NB4 (cell line): ENCODE measurements around the gene TRAK1.

Source experiments
- DNase-seq: peaks from one replicate; pipeline ENCODE4 v3.0.0; 2010; ENCODE audit warnings: low read depth
- H3K4me3 ChIP-seq: one replicate; pipeline ENCODE4 v1.5.1; 2011; ENCODE audit warnings: mild to moderate bottlenecking, low read depth, low read length, moderate library complexity
- CTCF ChIP-seq: IDR thresholded peaks from one replicate; pipeline ENCODE4 v1.5.1; 2012; ENCODE audit warnings: low read depth, low read length
- MAX ChIP-seq: IDR thresholded peaks from 2 replicates; pipeline ENCODE4 v1.6.1; 2011; ENCODE audit warnings: low read depth, low read length
- MYC ChIP-seq: IDR thresholded peaks from 2 replicates; pipeline ENCODE4 v1.6.1; 2011; ENCODE audit warnings: low read depth, low read length
- POLR2A ChIP-seq: IDR thresholded peaks from 2 replicates; pipeline ENCODE4 v1.6.1; 2011; ENCODE audit warnings: mild to moderate bottlenecking; ENCODE audit not compliant: insufficient read length; ENCODE audit errors: extremely low read depth

The TRAK1 gene

GRCh38 chr3:42269647-42270046, 178.5 kb downstream of the TRAK1 start:
- H3K4me3 ChIP-seq, result no peak overlapping the region
- TF ChIP-seq CTCF, result no peak
- no peak for TF ChIP-seq POLR2A
- TF ChIP-seq MAX, result no peak
- no peak for DNase-seq

GRCh38 chr3:42270561-42270960, 179.4 kb downstream of the TRAK1 start:
- no peak for DNase-seq
- TF ChIP-seq MYC (no peak), CTCF (no peak), POLR2A (no peak), MAX (no peak)
- H3K4me3 ChIP-seq, result no peak overlapping the region

GRCh38 chr3:42271786-42272185, 180.6 kb downstream of the TRAK1 start:
- no peak for DNase-seq
- TF ChIP-seq MAX, result no peak
- TF ChIP-seq CTCF, result no peak
- TF ChIP-seq POLR2A, result no peak
- H3K4me3 ChIP-seq, result no peak overlapping the region

GRCh38 chr3:42273361-42273760, 182.2 kb downstream of the TRAK1 start:
- TF ChIP-seq CTCF (no peak), MAX (no peak), POLR2A (no peak), MYC (no peak)
- DNase-seq, result peak; percentile 33
- no peak overlapping the region for H3K4me3 ChIP-seq

- H3K4me3 ChIP-seq, result no peak overlapping the region
- TF ChIP-seq CTCF, result no peak
- TF ChIP-seq MAX, result no peak
- no peak for TF ChIP-seq MYC
- TF ChIP-seq POLR2A, result no peak
- DNase-seq, result no peak
Observed at GRCh38 chr3:42274266-42274665, 183.1 kb downstream of the TRAK1 start.

- TF ChIP-seq POLR2A (no peak), MAX (no peak), MYC (no peak), CTCF (no peak)
- H3K4me3 ChIP-seq, result no peak overlapping the region
- no peak for DNase-seq
Observed at GRCh38 chr3:42275217-42275616, 184.1 kb downstream of the TRAK1 start.
